HCT116 (cell line): Measurements from ENCODE around the gene CA12. TPM values are rescaled to one million over a fixed set of nuclear protein-coding genes. Genes with fewer than 3 reads are reported as not detected.

Experiments
- ATAC-seq: fragments of 200-7000 bp; cut with Tn5 transposase; 2 replicates; pipeline ENCODE4 v1.9.1; 2020; ENCODE audit warnings: mild to moderate bottlenecking, moderate library complexity
- BruUV-seq: library from RNA; stranded (reverse); fragments of 400-500 nt; replicated peaks from 2 replicates; lab custom pipeline; 2021; lab: Mats Ljungman, UMichigan
- CTCF ChIA-PET: fragments of 300-600 bp; sonication (Branson Sonifier 250); formaldehyde crosslinking; loops from one replicate; lab custom pipeline; 2021; ENCODE audit warnings: antibody characterized with exemption; lab: Charles Lee
- POLR2A ChIA-PET: fragments of 300-600, 350-600 bp; sonication (Branson Sonifier 250); formaldehyde crosslinking; loops from one replicate; lab custom pipeline; 2021; ENCODE audit warnings: antibody characterized with exemption; lab: Charles Lee
- RAD21 ChIA-PET, 2 experiments: fragments of 300-600 bp; sonication (Branson Sonifier 250); formaldehyde crosslinking; loops; one replicate each; lab custom pipeline; 2023; ENCODE audit warnings: low total read pairs in 2 of 2; ENCODE audit not compliant: uncharacterized antibody in 2 of 2, unreplicated experiment in 2 of 2, low non-redundant PET in 1 of 2; lab: Charles Lee
- DNase-seq: peaks from one replicate; pipeline ENCODE4 v3.0.0-alpha.2; 2010; ENCODE audit warnings: low read depth, low spot score
- H2AFZ ChIP-seq: fragments of 200-600 bp; shearing (Covaris generic), sonication (generic); 2 replicates; pipeline ENCODE4 v1.6.1; 2017; ENCODE audit warnings: low read depth, mixed run types, mixed read lengths, antibody characterized with exemption, low read length; ENCODE audit not compliant: poor library complexity, severe bottlenecking
- H3K27ac ChIP-seq: 2 replicates; pipeline ENCODE4 v1.5.1; 2012; ENCODE audit warnings: low read depth, low read length
- H3K27me3 ChIP-seq: fragments of 200-600 bp; sonication (generic); 2 replicates; pipeline ENCODE4 v1.6.1; 2016; ENCODE audit warnings: mixed run types, low read length, mixed read lengths; ENCODE audit not compliant: insufficient read depth
- H3K36me3 ChIP-seq, 2 experiments: fragments of 200-500 bp in 1 of 2; fragments of 200-600 bp in 1 of 2; sonication (Bioruptor generic) in 1 of 2; sonication (generic) in 1 of 2; 2 replicates each; pipeline versions ENCODE4 v1.5.1 to v1.6.1; 2014 to 2016; ENCODE audit warnings: low read length in 2 of 2, inconsistent platforms in 1 of 2, mixed read lengths in 1 of 2, mixed run types in 1 of 2; ENCODE audit not compliant: insufficient read depth in 2 of 2, control insufficient read depth in 1 of 2
- H3K4me1 ChIP-seq, 2 experiments: fragments of 200-600 bp in 1 of 2; sonication (generic) in 1 of 2; 2 replicates each; pipeline versions ENCODE4 v1.5.1 to v1.6.1; 2012 to 2017; ENCODE audit warnings: low read length in 2 of 2, inconsistent platforms in 1 of 2, mild to moderate bottlenecking in 1 of 2, mixed read lengths in 1 of 2, mixed run types in 1 of 2, moderate library complexity in 1 of 2; ENCODE audit not compliant: insufficient read depth in 2 of 2, control insufficient read depth in 1 of 2
- H3K4me2 ChIP-seq: fragments of 200-600 bp; sonication (generic); 2 replicates; pipeline ENCODE4 v1.6.1; 2017; ENCODE audit warnings: mixed run types, low read length, mixed read lengths
- H3K4me3 ChIP-seq, 2 experiments: fragments of 200-600 bp in 1 of 2; sonication (generic) in 1 of 2; replicated peaks in 1 of 2; 2 replicates each; pipeline ENCODE4 v1.5.1; 2011 to 2016; ENCODE audit warnings: low read length in 2 of 2, control low read depth in 1 of 2, low read depth in 1 of 2, mild to moderate bottlenecking in 1 of 2, mixed read lengths in 1 of 2, mixed run types in 1 of 2
- H3K79me2 ChIP-seq: fragments of 200-600 bp; sonication (generic); 2 replicates; pipeline ENCODE4 v1.6.1; 2017; ENCODE audit warnings: mild to moderate bottlenecking, mixed run types, low read length, moderate library complexity, mixed read lengths; ENCODE audit not compliant: insufficient read depth
- H3K9ac ChIP-seq: fragments of 200-600 bp; sonication (generic); 2 replicates; pipeline ENCODE4 v1.6.1; 2016; ENCODE audit warnings: low read length, mixed read lengths
- H3K9me2 ChIP-seq: fragments of 200-600 bp; sonication (generic), shearing (Covaris generic); 2 replicates; pipeline ENCODE4 v1.6.1; 2017; ENCODE audit warnings: mixed run types, mild to moderate bottlenecking, moderate library complexity; ENCODE audit not compliant: insufficient read depth
- H3K9me3 ChIP-seq, 2 experiments: fragments of 200-500 bp in 1 of 2; fragments of 200-600 bp in 1 of 2; sonication (Bioruptor generic) in 1 of 2; sonication (generic) in 1 of 2; 2 replicates each; pipeline ENCODE4 v1.6.1; 2014 to 2017; ENCODE audit warnings: low read length in 2 of 2, mixed read lengths in 2 of 2, inconsistent platforms in 1 of 2, low read depth in 1 of 2, mild to moderate bottlenecking in 1 of 2, mixed run types in 1 of 2, moderate library complexity in 1 of 2; ENCODE audit not compliant: control insufficient read depth in 1 of 2, insufficient read depth in 1 of 2
- H4K20me1 ChIP-seq: fragments of 200-600 bp; sonication (generic), shearing (Covaris generic); 2 replicates; pipeline ENCODE4 v1.6.1; 2017; ENCODE audit warnings: mixed run types, mild to moderate bottlenecking, moderate library complexity; ENCODE audit not compliant: insufficient read depth
- CBX3 ChIP-seq: IDR thresholded peaks from 2 replicates; pipeline ENCODE4 v1.6.1; 2012; ENCODE audit warnings: low read depth
- CEBPB ChIP-seq: IDR thresholded peaks from 2 replicates; pipeline ENCODE4 v1.6.1; 2012; ENCODE audit warnings: low read depth
- EGR1 ChIP-seq: IDR thresholded peaks from 2 replicates; pipeline ENCODE4 v1.6.1; 2012; ENCODE audit warnings: low read depth
- ELF1 ChIP-seq: IDR thresholded peaks from 2 replicates; pipeline ENCODE4 v1.6.1; 2012; ENCODE audit warnings: low read depth, borderline replicate concordance
- EZH2 ChIP-seq: fragments of 200-600 bp; sonication (generic); IDR thresholded peaks from 2 replicates; pipeline ENCODE4 v1.6.1; 2017; ENCODE audit warnings: antibody characterized with exemption, mixed run types
- FOSL1 ChIP-seq: IDR thresholded peaks from 2 replicates; pipeline ENCODE4 v1.6.1; 2012; ENCODE audit warnings: low read depth
- JUND ChIP-seq: IDR thresholded peaks from 2 replicates; pipeline ENCODE4 v1.6.1; 2012
- POLR2A ChIP-seq: IDR thresholded peaks from 2 replicates; pipeline ENCODE4 v1.7.0; 2011; ENCODE audit warnings: borderline replicate concordance; ENCODE audit not compliant: insufficient read depth, insufficient read length; ENCODE audit errors: extremely low read depth
- POLR2AphosphoS5 ChIP-seq: IDR thresholded peaks from 2 replicates; pipeline ENCODE4 v1.6.1; 2011; ENCODE audit warnings: mild to moderate bottlenecking, low read depth, low read length, moderate library complexity
- RAD21 ChIP-seq: IDR thresholded peaks from 2 replicates; pipeline ENCODE4 v1.6.1; 2012; ENCODE audit warnings: low read depth, mild to moderate bottlenecking
- SP1 ChIP-seq: IDR thresholded peaks from 2 replicates; pipeline ENCODE4 v1.6.1; 2012; ENCODE audit warnings: low read depth
- SRF ChIP-seq: IDR thresholded peaks from 2 replicates; pipeline ENCODE4 v1.6.1; 2012; ENCODE audit warnings: low read depth
- TCF7L2 ChIP-seq: IDR thresholded peaks from 2 replicates; pipeline ENCODE4 v1.7.0; 2011; ENCODE audit warnings: borderline replicate concordance, inconsistent platforms; ENCODE audit not compliant: insufficient read depth, insufficient read length; ENCODE audit errors: extremely low read depth
- YY1 ChIP-seq: IDR thresholded peaks from 2 replicates; pipeline ENCODE4 v1.6.1; 2011; ENCODE audit warnings: low read length, low read depth, moderate library complexity, mild to moderate bottlenecking; ENCODE audit not compliant: insufficient replicate concordance; ENCODE audit errors: extremely low read depth
- ZFX ChIP-seq: fragments of 450-650 bp; IDR thresholded peaks from 2 replicates; pipeline ENCODE4 v1.6.1; 2017
- ZNF274 ChIP-seq: fragments of 200-500 bp; sonication (Bioruptor generic); IDR thresholded peaks from 2 replicates; pipeline ENCODE4 v1.6.1; 2014; ENCODE audit warnings: mild to moderate bottlenecking, low read depth, low read length, inconsistent platforms
- intact Hi-C: fragments of 100-400 bp; cut with micrococcal nuclease; formaldehyde crosslinking; loops from 2 replicates; pipeline ENCODE4 v1.10.0; 2022
- total RNA-seq: library from RNA; stranded (reverse); gene quantifications from one replicate; pipeline ENCODE4 v1.2.1, GENCODE V29; 2021; ENCODE audit not compliant: unreplicated experiment
- TF ChIP-seq, protein P1 (sequence below): IDR thresholded peaks from 2 replicates; pipeline ENCODE4 v1.6.1; 2011; ENCODE audit warnings: mild to moderate bottlenecking, low read length, moderate library complexity; ENCODE audit not compliant: insufficient replicate concordance; ENCODE audit errors: extremely low read depth
- TF ChIP-seq, protein P2 (sequence below): IDR thresholded peaks from 2 replicates; pipeline ENCODE4 v1.6.1; 2012
- TF ChIP-seq, protein P3 (sequence below), 3 experiments: fragments of 200-600 bp in 1 of 3; sonication (generic) in 1 of 3; IDR thresholded peaks in 2 of 3; conservative IDR thresholded peaks in 1 of 3; 2 replicates each; pipeline ENCODE4 v1.5.1; 2012 to 2017; ENCODE audit warnings: low read depth in 2 of 3, low read length in 2 of 3, antibody characterized with exemption in 1 of 3, borderline replicate concordance in 1 of 3, control low read depth in 1 of 3, mild to moderate bottlenecking in 1 of 3, mixed read lengths in 1 of 3, mixed run types in 1 of 3, moderate library complexity in 1 of 3; ENCODE audit not compliant: insufficient read depth in 1 of 3

Gene CA12
- total RNA-seq, 1 experiment from 2014 or later, result 1.8 TPM

DNA sequence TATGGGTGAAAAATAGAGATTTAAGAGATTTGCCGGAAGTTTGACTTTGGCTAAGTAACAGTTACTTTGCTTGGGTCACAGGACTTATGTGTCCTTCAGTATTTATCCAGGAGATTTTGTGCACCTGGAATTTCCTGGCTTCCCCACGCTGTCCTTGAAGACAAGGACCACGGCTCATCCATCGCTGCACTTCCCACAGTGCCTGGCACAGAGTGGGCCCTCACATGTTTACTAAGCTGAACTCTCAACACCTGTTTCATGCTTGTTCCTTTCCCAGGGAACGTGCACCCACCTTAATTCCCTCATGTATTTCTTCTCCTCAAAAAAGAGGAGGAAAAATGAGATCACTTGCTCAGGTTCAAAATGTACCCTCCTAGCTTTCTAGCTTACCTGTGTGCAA lies 32.0 kb downstream of the CA12 start (continued):
- TF ChIP-seq EZH2 (no peak), TCF7L2 (no peak), SP1 (no peak), SRF (no peak), JUND (no peak), YY1 (no peak), FOSL1 (no peak), CEBPB (no peak), EGR1 (no peak), POLR2A (no peak)
- TF ChIP-seq, protein P1, sequence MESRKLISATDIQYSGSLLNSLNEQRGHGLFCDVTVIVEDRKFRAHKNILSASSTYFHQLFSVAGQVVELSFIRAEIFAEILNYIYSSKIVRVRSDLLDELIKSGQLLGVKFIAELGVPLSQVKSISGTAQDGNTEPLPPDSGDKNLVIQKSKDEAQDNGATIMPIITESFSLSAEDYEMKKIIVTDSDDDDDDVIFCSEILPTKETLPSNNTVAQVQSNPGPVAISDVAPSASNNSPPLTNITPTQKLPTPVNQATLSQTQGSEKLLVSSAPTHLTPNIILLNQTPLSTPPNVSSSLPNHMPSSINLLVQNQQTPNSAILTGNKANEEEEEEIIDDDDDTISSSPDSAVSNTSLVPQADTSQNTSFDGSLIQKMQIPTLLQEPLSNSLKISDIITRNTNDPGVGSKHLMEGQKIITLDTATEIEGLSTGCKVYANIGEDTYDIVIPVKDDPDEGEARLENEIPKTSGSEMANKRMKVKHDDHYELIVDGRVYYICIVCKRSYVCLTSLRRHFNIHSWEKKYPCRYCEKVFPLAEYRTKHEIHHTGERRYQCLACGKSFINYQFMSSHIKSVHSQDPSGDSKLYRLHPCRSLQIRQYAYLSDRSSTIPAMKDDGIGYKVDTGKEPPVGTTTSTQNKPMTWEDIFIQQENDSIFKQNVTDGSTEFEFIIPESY, result no peak

DNA sequence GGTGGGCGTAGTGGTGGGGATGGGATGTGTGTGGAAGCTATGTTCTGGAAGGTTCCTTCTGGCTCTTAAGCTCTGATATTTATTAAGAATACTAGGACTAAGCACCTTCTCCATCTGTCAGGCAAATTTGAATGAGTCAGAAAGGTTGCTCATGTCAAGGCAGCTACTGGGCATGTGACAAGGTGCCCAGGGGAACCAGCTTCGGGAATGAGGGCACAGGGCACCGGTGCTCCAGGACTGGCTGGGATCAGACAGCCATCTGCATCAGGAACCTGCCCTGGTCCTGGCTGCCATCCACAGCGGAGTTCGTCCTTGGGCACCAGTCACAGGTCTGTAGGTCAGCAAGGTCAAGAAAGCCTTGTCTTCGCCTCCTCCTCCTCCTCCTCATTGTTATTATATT lies 32.5 kb downstream of the CA12 start:
- no peak for DNase-seq
- no peak overlapping the region for H3K4me3 ChIP-seq

More for the DNA sequence above, 32.5 kb downstream of the CA12 start:
- Histone ChIP-seq H3K4me2 (no peak overlapping the region), H3K9me3 (no peaks in the 10 kb centered on the region), H4K20me1 (no peaks in the 10 kb centered on the region), H3K9ac (no peak overlapping the region), H2AFZ (no peak overlapping the region), H3K27ac (no peak overlapping the region), H3K9me2 (no peaks in the 10 kb centered on the region), H3K27me3 (no peaks in the 10 kb centered on the region), H3K36me3 (no peaks in the 10 kb centered on the region), H3K4me1 (no peaks in the 10 kb centered on the region), H3K79me2 (no peaks in the 10 kb centered on the region)
- intact Hi-C loops, result no loop called here
- POLR2A ChIA-PET, result no interaction called here
- no peak for ATAC-seq
- RAD21 ChIA-PET, result no interaction called here
- CTCF ChIA-PET, result no interaction called here
- no TSS peak for BruUV-seq
- TF ChIP-seq SRF, result no peak
- TF ChIP-seq EZH2, result no peak
- TF ChIP-seq, protein P2, sequence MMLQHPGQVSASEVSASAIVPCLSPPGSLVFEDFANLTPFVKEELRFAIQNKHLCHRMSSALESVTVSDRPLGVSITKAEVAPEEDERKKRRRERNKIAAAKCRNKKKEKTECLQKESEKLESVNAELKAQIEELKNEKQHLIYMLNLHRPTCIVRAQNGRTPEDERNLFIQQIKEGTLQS, result no peak
- no peak for TF ChIP-seq POLR2A
- no peak for TF ChIP-seq ZNF274
- TF ChIP-seq, protein P3, sequence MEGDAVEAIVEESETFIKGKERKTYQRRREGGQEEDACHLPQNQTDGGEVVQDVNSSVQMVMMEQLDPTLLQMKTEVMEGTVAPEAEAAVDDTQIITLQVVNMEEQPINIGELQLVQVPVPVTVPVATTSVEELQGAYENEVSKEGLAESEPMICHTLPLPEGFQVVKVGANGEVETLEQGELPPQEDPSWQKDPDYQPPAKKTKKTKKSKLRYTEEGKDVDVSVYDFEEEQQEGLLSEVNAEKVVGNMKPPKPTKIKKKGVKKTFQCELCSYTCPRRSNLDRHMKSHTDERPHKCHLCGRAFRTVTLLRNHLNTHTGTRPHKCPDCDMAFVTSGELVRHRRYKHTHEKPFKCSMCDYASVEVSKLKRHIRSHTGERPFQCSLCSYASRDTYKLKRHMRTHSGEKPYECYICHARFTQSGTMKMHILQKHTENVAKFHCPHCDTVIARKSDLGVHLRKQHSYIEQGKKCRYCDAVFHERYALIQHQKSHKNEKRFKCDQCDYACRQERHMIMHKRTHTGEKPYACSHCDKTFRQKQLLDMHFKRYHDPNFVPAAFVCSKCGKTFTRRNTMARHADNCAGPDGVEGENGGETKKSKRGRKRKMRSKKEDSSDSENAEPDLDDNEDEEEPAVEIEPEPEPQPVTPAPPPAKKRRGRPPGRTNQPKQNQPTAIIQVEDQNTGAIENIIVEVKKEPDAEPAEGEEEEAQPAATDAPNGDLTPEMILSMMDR (IDR thresholded peaks at IDR 0.05 in 2 of 3, conservative IDR thresholded peaks at IDR 0.05 in 1 of 3; ENCODE audit: borderline replicate concordance in 1 of 3, insufficient read depth in 1 of 3, low read depth in 2 of 3, low read length in 2 of 3), result no peak
- no peak for TF ChIP-seq FOSL1
- TF ChIP-seq, protein P1, result no peak
- TF ChIP-seq ELF1, result no peak
- no peak for TF ChIP-seq TCF7L2
- TF ChIP-seq EGR1, result no peak
- no peak for TF ChIP-seq POLR2AphosphoS5
- no peak for TF ChIP-seq JUND
- no peak for TF ChIP-seq ZFX
- no peak for TF ChIP-seq RAD21
- no peak for TF ChIP-seq CEBPB
- no peak for TF ChIP-seq CBX3
